Activated CD4-positive, alpha-beta T cell treated with anti-CD3 and anti-CD28 coated beads, Interleukin-2, Interleukin-4, amounts not matched to agents 100 ng/mL and 50 ng/mL, durations not matched to agents 16 hours and 8 hours (primary cell): ENCODE measurements around the gene AKR1C3.

ENCODE experiments used
- DNase-seq: peaks from one replicate; pipeline ENCODE4 v3.0.0-alpha.2; 2020; ENCODE audit warnings: low spot score

AKR1C3 gene

DNA sequence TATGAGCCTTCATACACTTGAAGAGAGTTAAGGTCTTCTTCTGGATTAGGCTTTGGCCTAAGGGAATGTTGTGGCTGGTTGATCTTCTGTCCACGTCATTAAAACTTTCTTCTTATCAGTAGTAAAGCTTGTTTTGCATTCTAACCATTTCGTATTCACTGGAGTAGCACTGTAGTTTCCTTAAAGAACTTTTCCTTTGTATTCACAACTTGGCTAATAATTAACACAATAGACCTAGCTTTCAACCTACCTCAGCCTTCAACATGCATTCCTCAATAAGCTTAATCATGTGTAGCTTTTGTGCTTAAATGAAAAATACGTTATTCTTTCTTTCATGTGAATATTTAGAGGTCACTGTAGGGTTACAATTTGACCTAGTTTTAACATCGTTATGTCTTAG, 48.0 kb downstream of the AKR1C3 start:
- no peak for DNase-seq

DNA sequence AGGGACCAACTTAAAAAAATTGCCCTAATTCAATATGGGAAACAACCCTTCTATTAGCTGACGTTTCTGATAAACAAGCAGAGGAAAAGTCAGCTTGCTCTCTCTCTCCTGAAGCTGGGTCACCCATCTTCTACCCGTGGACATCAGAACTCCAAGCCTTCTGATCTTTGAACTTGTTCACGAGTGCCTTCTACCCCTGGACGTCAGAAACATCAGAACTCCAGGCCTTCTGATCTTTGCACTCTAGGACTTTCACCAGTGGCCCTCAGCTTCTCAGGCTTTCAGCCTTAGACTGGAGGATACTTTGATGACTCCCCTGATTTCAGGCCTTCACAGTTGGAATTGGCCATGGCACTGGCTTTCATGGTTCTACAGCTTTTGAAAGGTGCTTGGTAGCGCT, 48.9 kb downstream of the AKR1C3 start:
- DNase-seq, result no peak

DNA sequence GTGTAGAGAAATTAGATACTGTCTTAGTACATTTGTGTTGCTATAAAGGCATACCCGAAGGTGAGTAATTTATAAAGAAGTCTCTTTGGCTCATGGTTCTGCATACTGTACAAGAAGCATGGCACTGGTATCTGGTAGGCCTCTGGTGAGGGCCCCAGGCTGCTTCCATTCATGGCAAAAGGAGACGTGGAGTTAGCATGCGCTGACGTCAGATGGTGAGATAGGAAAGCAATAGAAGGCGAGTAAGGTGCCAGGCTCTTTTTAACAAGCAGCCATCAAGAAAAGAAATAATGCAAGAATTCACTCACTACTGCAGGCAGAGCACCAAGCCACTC, 52.7 kb downstream of the AKR1C3 start:
- DNase-seq, result no peak

DNA sequence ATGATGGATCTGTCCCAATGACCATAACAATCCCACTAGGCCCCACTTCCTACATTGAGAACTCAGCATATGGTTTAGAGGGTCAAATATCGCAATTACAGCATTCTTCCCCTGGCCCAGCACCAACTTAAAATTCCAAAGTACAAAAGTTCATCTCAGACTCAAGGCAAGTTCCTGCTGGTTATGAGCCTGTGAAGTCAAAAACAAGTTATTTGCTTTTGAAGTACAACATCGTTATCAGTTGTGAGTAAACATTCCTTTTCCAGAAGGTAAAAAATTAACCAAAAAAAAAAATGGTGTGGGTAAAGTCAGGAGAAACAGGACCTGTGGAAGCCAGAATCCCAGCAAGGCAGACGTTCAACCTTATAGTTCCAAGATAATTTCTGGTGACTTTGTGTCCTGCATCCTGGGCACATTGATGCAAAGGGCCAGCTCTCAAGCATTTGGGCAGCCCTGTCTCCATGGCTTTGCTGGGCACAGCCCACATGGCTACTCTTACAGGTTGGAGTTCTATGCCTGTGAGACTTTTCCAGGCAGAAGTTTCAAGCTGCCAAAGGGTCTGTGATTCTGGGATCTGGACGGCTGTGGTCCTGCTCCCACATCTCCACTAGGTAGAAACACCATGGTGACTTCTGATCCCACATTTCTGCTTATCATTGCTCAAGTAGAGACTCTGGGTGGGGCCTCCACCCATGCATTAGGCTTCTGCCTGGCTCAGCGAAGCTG, 53.2 kb downstream of the AKR1C3 start:
- no peak for DNase-seq

DNA sequence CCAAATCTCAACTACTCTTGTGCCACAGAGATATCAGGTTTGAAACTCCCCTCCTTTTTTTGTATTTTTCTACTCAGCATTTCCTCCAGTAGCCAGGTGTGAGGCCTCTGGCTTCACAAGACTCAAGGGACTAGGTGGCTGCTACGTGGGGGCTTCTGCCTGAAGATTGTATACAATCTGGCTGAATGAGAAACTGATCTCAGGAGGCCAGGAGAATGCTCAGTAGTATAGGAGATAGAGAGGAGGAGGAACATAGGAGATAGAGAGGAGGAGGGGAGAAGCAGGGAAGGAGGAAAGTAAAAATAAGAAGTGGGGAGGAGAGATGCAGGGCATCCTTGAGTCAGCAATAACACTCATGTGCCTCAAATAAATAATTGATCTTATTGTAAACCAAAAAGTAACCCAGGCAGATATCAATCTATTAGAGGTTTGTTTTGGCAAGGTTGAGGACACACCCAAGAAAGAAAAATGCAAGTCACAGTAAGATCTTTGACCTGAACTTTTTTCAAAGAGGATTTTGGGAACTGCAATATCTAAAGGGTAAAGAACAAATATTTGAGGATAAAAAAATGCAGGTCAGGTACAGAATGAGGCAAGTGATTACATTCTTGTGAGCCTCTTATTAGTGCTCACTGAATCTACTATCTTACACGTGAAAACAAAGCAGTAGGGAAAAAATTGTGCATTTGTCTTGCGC, 53.9 kb downstream of the AKR1C3 start:
- no peak for DNase-seq

DNA sequence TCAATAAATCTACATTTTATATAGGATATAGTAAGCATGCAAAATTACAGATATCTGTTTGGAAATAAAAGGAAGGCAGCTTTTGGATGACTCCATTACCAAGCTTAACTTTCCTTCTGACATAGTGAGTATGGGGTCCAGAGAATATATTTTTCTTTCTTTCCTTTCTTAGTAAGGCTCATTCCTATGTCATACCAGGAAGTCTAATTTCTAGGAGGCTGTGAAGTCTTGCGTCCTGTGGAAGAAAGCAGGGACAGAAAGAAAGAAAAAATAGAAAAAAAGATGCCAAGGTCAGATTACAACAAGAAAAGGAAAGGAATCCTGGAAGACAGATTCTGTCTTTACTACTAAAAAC, 54.4 kb downstream of the AKR1C3 start:
- no peak for DNase-seq

DNA sequence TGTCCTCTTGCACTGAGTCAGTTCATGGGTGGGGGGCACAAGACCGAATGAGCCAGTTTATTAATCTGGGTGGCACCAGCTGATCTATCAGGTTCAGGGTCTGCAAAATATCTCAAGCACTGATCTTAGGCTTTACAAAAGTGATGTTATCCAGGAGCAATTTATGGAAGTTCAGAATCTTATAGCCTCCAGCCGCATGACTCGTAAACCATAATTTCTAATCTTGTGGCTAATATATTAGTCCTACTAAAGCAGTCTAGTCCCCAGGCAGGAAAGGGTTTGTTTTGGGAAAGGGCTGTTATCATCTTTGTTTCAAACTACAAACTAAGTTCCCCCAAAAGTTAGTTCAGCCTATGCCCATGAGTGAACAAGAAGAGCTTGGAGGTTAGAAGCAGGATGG, 56.9 kb downstream of the AKR1C3 start:
- no peak for DNase-seq

DNA sequence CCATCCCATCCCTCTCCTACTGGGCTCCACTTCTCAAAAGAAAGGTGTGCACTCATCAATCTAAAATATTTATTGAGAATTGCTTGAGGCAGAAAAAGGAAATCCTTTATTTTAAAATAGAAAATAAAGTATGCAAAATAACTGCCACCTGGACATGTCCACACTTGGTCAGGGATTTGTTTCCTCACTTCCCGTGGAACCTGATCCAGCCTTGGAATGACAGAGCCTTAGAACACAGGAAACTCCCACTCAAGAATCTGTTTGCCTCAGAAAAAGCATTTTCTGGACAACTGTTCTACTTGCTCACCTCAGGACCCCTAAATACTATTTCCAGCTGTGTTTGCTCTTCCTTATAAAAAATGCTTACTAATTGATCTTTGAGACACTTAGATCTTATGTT, 61.7 kb downstream of the AKR1C3 start:
- DNase-seq, result no peak
